ENCODE measurements around the gene THBS1. TPM values are rescaled to one million over a fixed set of nuclear protein-coding genes. Genes with fewer than 3 reads are reported as not detected.

Gene THBS1
- total RNA-seq, 4 donors from 2014 or later, result 119 to 341 (median 210) TPM

- DNase-seq, result no peak
- intact Hi-C loops (cut with DNase I; ENCODE audit: low total_unique reads), result no loop called here
These were observed 6.3 kb downstream of the THBS1 start for GRCh38 chr15:39587096-39587721.

GRCh38 chr15:39587731-39588530 is 7.1 kb downstream of the THBS1 start:
- no peak for TF ChIP-seq POLR2A (IDR thresholded peaks at IDR 0.05)
- no peak for TF ChIP-seq CTCF (IDR thresholded peaks at IDR 0.05)
- intact Hi-C loops (cut with DNase I; ENCODE audit: low total_unique reads), result no loop called here
- no peaks in the 10 kb centered on the region for H3K27me3 ChIP-seq
- peaks cover 0 to 5% of the 10 kb centered on the region in 2 donors for H3K36me3 ChIP-seq
- H3K4me3 ChIP-seq, result no peak overlapping the region
- peaks cover 7 to 12% of the 10 kb centered on the region in 2 donors for H3K4me1 ChIP-seq
- H3K9me3 ChIP-seq, result no peaks in the 10 kb centered on the region
- peak overlapping the region; percentile 11 to 33 for H3K27ac ChIP-seq
- DNase-seq, result no peak

More at GRCh38 chr15:39587096-39587721, 6.3 kb downstream of the THBS1 start:
- no peak overlapping the region for H3K4me3 ChIP-seq
- TF ChIP-seq POLR2A (IDR thresholded peaks at IDR 0.05) (no peak), CTCF (IDR thresholded peaks at IDR 0.05) (no peak)
- peak overlapping the region; percentile 11 to 98 for H3K27ac ChIP-seq
- H3K4me1 ChIP-seq, result peaks cover 4 to 12% of the 10 kb centered on the region in 2 donors
- H3K27me3 ChIP-seq, result no peaks in the 10 kb centered on the region
- H3K36me3 ChIP-seq, result peaks cover 0 to 5% of the 10 kb centered on the region in 2 donors
- H3K9me3 ChIP-seq, result no peaks in the 10 kb centered on the region

GRCh38 chr15:39588531-39589192 is 7.8 kb downstream of the THBS1 start:
- no peak overlapping the region for H3K4me3 ChIP-seq
- no peaks in the 10 kb centered on the region for H3K9me3 ChIP-seq
- peaks cover 7 to 11% of the 10 kb centered on the region in 2 donors for H3K4me1 ChIP-seq
- intact Hi-C loops (cut with DNase I; ENCODE audit: low total_unique reads), result no loop called here
- no peak overlapping the region for H3K27ac ChIP-seq
- H3K36me3 ChIP-seq, result peaks cover 0 to 5% of the 10 kb centered on the region in 2 donors
- no peak for DNase-seq
- TF ChIP-seq CTCF (IDR thresholded peaks at IDR 0.05), result no peak
- no peak for TF ChIP-seq POLR2A (IDR thresholded peaks at IDR 0.05)
- H3K27me3 ChIP-seq, result no peaks in the 10 kb centered on the region

GRCh38 chr15:39589193-39589814 is 8.4 kb downstream of the THBS1 start:
- Histone ChIP-seq H3K4me3 (no peak overlapping the region), H3K27me3 (no peaks in the 10 kb centered on the region), H3K36me3 (peaks cover 0 to 5% of the 10 kb centered on the region in 2 donors), H3K4me1 (peaks cover 6 to 7% of the 10 kb centered on the region in 2 donors), H3K27ac (no peak overlapping the region), H3K9me3 (no peaks in the 10 kb centered on the region)
- intact Hi-C loops (cut with DNase I; ENCODE audit: low total_unique reads), result no loop called here
- no peak for DNase-seq
- TF ChIP-seq POLR2A (IDR thresholded peaks at IDR 0.05), result no peak
- no peak for TF ChIP-seq CTCF (IDR thresholded peaks at IDR 0.05)

All from uterus (tissue), 4 donors.